HEK293T (cell line): ENCODE results near the gene COG3.

Source experiments
- CTCF ChIA-PET: fragments of 350-600 bp; formaldehyde crosslinking; extraction: SDS; loops from one replicate; lab custom pipeline; 2021; ENCODE audit warnings: antibody characterized with exemption, inconsistent platforms; lab: Yijun Ruan, JAX
- POLR2A ChIA-PET: fragments of 350-600 bp; formaldehyde crosslinking; extraction: SDS; loops from one replicate; lab custom pipeline; 2020; ENCODE audit warnings: antibody characterized with exemption, inconsistent platforms; lab: Yijun Ruan, JAX
- DNase-seq: peaks from one replicate; pipeline ENCODE4 v3.0.0; 2012; ENCODE audit warnings: mixed read lengths; ENCODE audit errors: extremely low spot score
- ARNT ChIP-seq: fragments of 450-650 bp; IDR thresholded peaks from 2 replicates; pipeline ENCODE4 v1.6.1; 2017; ENCODE audit warnings: mild to moderate bottlenecking
- BHLHE40 ChIP-seq: fragments of 450-650 bp; IDR thresholded peaks from 2 replicates; pipeline ENCODE4 v1.6.1; 2016; ENCODE audit warnings: mild to moderate bottlenecking, moderate library complexity, borderline replicate concordance
- CTBP1 ChIP-seq: fragments of 450-650 bp; IDR thresholded peaks from 2 replicates; pipeline ENCODE4 v1.6.1; 2016; ENCODE audit warnings: borderline replicate concordance
- ELF4 ChIP-seq: fragments of 450-650 bp; IDR thresholded peaks from 2 replicates; pipeline ENCODE4 v1.6.1; 2017; ENCODE audit warnings: antibody characterized with exemption
- FOXA1 ChIP-seq: fragments of 450-650 bp; IDR thresholded peaks from 2 replicates; pipeline ENCODE4 v1.6.1; 2016; ENCODE audit warnings: mild to moderate bottlenecking
- FOXK2 ChIP-seq: fragments of 450-650 bp; IDR thresholded peaks from 2 replicates; pipeline ENCODE4 v1.6.1; 2016; ENCODE audit warnings: mild to moderate bottlenecking
- FOXM1 ChIP-seq: fragments of 450-650 bp; IDR thresholded peaks from 2 replicates; pipeline ENCODE4 v1.6.1; 2017; ENCODE audit warnings: mild to moderate bottlenecking, borderline replicate concordance
- HDGF ChIP-seq: fragments of 450-650 bp; IDR thresholded peaks from 2 replicates; pipeline ENCODE4 v1.6.1; 2017; ENCODE audit warnings: antibody characterized with exemption, borderline replicate concordance
- L3MBTL2 ChIP-seq: fragments of 450-650 bp; conservative IDR thresholded peaks from 2 replicates; pipeline ENCODE4 v1.6.1; 2016; ENCODE audit warnings: mild to moderate bottlenecking
- LEF1 ChIP-seq: fragments of 450-650 bp; IDR thresholded peaks from 2 replicates; pipeline ENCODE4 v1.6.1; 2017; ENCODE audit warnings: mild to moderate bottlenecking, borderline replicate concordance
- NFRKB ChIP-seq: fragments of 450-650 bp; IDR thresholded peaks from 2 replicates; pipeline ENCODE4 v1.6.1; 2016; ENCODE audit warnings: mild to moderate bottlenecking, moderate library complexity
- SP1 ChIP-seq: fragments of 450-650 bp; IDR thresholded peaks from 2 replicates; pipeline ENCODE4 v1.6.1; 2017
- SUZ12 ChIP-seq: fragments of 450-650 bp; IDR thresholded peaks from 2 replicates; pipeline ENCODE4 v1.6.1; 2016; ENCODE audit warnings: mild to moderate bottlenecking
- TARDBP ChIP-seq: fragments of 450-650 bp; IDR thresholded peaks from 2 replicates; pipeline ENCODE4 v1.6.1; 2016
- ZNF384 ChIP-seq: fragments of 450-650 bp; IDR thresholded peaks from 2 replicates; pipeline ENCODE4 v1.6.1; 2016
- TF ChIP-seq, protein P1 (sequence below): fragments of 450-650 bp; IDR thresholded peaks from 2 replicates; pipeline ENCODE4 v1.6.1; 2016

Gene COG3

GRCh38 chr13:45492538-45492937, 27.8 kb downstream of the COG3 start:
- TF ChIP-seq BHLHE40 (no peak), FOXM1 (no peak), CTBP1 (no peak), SUZ12 (no peak), L3MBTL2 (no peak), FOXK2 (no peak), NFRKB (no peak), FOXA1 (no peak), ARNT (no peak), HDGF (no peak), ZNF384 (no peak), LEF1 (no peak), SP1 (no peak), ELF4 (no peak), TARDBP (no peak)
- TF ChIP-seq, protein P1, sequence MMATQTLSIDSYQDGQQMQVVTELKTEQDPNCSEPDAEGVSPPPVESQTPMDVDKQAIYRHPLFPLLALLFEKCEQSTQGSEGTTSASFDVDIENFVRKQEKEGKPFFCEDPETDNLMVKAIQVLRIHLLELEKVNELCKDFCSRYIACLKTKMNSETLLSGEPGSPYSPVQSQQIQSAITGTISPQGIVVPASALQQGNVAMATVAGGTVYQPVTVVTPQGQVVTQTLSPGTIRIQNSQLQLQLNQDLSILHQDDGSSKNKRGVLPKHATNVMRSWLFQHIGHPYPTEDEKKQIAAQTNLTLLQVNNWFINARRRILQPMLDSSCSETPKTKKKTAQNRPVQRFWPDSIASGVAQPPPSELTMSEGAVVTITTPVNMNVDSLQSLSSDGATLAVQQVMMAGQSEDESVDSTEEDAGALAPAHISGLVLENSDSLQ, result no peak

DNA sequence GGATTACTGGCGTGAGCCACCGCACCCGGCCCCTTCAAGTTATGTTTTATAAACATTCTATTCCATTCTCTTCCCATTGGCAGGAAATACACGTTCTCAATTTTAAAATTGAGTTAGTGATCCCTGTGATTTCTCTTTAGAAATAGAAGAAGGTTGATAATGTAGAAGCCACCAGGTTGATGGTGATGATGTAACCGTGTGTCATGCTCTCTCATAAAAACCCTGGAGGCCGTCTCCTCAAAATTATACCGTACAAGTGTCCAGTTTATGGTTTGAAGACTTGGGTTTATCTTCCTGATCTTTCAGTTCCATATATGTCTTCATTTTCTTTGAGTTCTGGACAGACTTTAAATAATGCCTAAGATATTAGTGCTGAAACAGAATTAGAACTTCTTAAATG, 32.2 kb downstream of the COG3 start:
- ChIA-PET CTCF (no interaction called here), POLR2A (no interaction called here)
- no peak for TF ChIP-seq ZNF384
- TF ChIP-seq, protein P1, result no peak
- no peak for TF ChIP-seq HDGF
- TF ChIP-seq FOXK2, result no peak
- no peak for TF ChIP-seq L3MBTL2
- TF ChIP-seq SUZ12, result no peak
- TF ChIP-seq CTBP1, result no peak
- TF ChIP-seq ELF4, result no peak
- DNase-seq, result no peak

More at GRCh38 chr13:45492538-45492937, 27.8 kb downstream of the COG3 start:
- no peak for DNase-seq
- ChIA-PET POLR2A (no interaction called here), CTCF (interaction anchor here (1.0 kb wide), 1 partner anchor 18 kb away, joined by 3 read pairs; no protein-coding TSS in a partner anchor)

DNA sequence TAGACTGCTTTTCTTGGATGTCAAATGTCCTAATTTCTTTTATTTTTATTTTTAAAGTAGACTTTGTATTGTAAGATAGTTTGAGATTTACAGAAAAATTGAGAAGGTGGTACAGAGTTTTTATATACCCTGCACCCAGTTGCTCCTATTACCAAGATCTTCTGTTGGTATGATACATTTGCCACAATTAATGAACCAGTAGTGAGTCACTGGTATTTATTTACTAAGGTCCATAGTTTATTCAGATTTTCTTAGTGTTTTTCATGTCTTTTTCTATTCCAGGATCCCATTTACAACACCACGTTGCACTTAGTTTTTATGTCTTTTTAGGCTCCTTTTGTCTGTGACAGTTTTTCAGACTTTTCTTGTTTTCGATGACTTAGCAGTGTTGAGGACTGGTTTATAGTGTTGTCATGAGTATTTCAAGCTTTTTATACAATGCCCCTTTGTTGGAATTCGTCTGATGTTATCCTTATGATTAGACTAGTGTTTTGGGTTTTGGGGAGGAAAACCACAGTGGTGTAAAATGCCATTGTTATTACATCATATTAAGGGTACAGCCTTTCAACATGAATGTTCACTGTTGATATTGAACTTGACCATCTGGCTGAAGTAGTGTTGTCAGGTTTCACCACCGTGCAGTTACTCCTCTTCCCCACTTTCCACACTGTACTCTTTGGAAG, 35.9 kb downstream of the COG3 start:
- TF ChIP-seq BHLHE40 (no peak), FOXA1 (no peak), ARNT (no peak), NFRKB (no peak), SUZ12 (no peak), FOXK2 (no peak), LEF1 (no peak), CTBP1 (no peak)
- TF ChIP-seq, protein P1, result no peak
- DNase-seq, result no peak
- POLR2A ChIA-PET, result no interaction called here
- CTCF ChIA-PET, result no interaction called here

- POLR2A ChIA-PET, result no interaction called here
- TF ChIP-seq FOXM1 (no peak), ELF4 (no peak), ZNF384 (no peak), SUZ12 (no peak), SP1 (no peak)
- no peak for DNase-seq
- CTCF ChIA-PET, result no interaction called here
These were observed 36.4 kb downstream of the COG3 start for GRCh38 chr13:45501175-45501526.

DNA sequence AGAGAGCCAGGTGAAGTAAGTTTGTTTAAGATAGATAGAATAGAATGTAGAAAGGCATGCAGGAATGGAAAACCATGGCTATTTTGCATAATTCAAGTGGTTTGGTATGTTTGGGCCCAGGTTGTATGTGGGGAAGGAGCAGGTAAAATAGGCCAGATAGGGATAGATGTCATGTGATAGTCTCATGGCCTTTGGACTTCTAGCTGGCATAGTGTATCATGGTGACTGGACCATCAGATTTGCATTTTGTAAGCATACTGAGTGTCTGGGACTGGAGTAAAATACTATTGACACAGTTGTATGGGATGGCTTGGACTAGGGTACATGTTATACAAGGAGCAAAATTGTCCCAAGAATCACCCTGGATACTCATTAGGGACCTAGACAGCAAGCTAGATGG, 38.9 kb downstream of the COG3 start:
- POLR2A ChIA-PET, result no interaction called here
- CTCF ChIA-PET, result no interaction called here

DNA sequence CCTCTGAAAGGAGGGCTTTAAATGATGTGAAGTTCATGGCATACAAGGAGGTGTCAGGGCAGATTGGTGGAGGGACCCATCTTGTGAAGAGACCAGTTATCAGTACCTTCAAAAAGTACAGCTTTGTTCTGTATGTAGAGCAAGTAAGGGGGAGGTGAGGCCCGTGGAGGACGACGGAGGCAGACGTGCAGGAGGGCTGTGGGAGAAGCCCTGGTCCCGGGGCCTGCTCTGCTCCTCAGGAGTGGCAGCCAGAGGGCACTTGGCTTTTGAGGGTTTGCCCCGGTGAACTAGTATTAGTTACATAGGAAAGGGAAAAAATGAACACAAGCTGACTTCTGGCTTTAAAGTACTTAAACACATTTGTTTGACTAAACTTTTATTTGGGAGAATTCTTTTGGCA, 42.1 kb downstream of the COG3 start:
- POLR2A ChIA-PET, result no interaction called here
- DNase-seq, result no peak
- TF ChIP-seq, protein P1, result no peak
- TF ChIP-seq ZNF384 (no peak), FOXM1 (no peak), FOXA1 (no peak), SP1 (no peak), LEF1 (no peak), L3MBTL2 (no peak), ELF4 (no peak), BHLHE40 (no peak), FOXK2 (no peak), HDGF (no peak), NFRKB (no peak), SUZ12 (no peak), TARDBP (no peak), CTBP1 (no peak), ARNT (no peak)
- CTCF ChIA-PET, result interaction anchor here (0.6 kb wide), 1 partner anchor 215 kb away, joined by 3 read pairs; no protein-coding TSS in a partner anchor

More for the DNA sequence above, 38.9 kb downstream of the COG3 start:
- no peak for DNase-seq
- TF ChIP-seq SUZ12, result no peak
- TF ChIP-seq SP1, result no peak
